GM13977 (cell line): Measurements from ENCODE around the gene ZNRD2.
"Not testable (repeated sequence)": the region's sequence is repeated elsewhere in the genome, so short reads cannot be mapped to it uniquely, and the experiment has no call there.

Source experiments
- DNase-seq: peaks from one replicate; pipeline ENCODE4 v3.0.0; 2012; ENCODE audit warnings: low spot score
- in situ Hi-C: fragments of 300-500 bp; cut with MboI; formaldehyde crosslinking; loops from one replicate; pipeline ENCODE4 v1.12.0; 2022; ENCODE audit warnings: low sequenced_read_pairs, low pct_unique_long_range_greater_than_20kb, mixed read lengths, inconsistent platforms; ENCODE audit not compliant: unreplicated experiment
- TF ChIP-seq, protein P1 (sequence below): IDR thresholded peaks from 2 replicates; pipeline ENCODE4 v1.5.1; 2012; ENCODE audit warnings: mild to moderate bottlenecking, control low read depth; ENCODE audit not compliant: insufficient read depth; ENCODE audit errors: extremely low read depth, missing control alignments

ZNRD2 gene

DNA sequence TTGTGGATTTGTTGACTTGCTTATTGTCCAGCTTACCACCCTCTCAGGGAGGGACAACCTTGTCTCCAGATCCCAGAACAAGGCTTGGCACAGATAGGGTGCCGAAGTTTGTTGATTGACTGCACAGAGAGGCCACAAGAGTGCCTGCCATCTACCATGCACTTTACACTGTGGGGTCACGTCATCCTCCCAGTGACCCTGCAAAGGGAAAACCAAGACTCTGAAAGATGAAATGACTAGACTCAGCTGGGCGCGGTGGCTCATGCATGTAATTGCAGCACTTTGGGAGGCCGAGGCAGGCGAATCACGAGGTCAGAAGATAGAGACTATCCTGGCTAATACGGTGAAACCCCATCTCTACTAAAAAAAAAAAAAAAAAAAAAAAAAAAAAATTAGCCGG, 7.5 kb upstream of the ZNRD2 start:
- no peak for DNase-seq
- TF ChIP-seq, protein P1, sequence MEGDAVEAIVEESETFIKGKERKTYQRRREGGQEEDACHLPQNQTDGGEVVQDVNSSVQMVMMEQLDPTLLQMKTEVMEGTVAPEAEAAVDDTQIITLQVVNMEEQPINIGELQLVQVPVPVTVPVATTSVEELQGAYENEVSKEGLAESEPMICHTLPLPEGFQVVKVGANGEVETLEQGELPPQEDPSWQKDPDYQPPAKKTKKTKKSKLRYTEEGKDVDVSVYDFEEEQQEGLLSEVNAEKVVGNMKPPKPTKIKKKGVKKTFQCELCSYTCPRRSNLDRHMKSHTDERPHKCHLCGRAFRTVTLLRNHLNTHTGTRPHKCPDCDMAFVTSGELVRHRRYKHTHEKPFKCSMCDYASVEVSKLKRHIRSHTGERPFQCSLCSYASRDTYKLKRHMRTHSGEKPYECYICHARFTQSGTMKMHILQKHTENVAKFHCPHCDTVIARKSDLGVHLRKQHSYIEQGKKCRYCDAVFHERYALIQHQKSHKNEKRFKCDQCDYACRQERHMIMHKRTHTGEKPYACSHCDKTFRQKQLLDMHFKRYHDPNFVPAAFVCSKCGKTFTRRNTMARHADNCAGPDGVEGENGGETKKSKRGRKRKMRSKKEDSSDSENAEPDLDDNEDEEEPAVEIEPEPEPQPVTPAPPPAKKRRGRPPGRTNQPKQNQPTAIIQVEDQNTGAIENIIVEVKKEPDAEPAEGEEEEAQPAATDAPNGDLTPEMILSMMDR = no peak
- in situ Hi-C loops = no loop called here

- no peak for DNase-seq
- in situ Hi-C loops = no loop called here
- TF ChIP-seq, protein P1 = no peak
These were observed 6.7 kb upstream of the ZNRD2 start for GRCh38 chr11:65563601-65564000.

GRCh38 chr11:65564879-65565559, 5.3 kb upstream of the ZNRD2 start:
- in situ Hi-C loops, DNase-seq: not testable (repeated sequence)

DNA sequence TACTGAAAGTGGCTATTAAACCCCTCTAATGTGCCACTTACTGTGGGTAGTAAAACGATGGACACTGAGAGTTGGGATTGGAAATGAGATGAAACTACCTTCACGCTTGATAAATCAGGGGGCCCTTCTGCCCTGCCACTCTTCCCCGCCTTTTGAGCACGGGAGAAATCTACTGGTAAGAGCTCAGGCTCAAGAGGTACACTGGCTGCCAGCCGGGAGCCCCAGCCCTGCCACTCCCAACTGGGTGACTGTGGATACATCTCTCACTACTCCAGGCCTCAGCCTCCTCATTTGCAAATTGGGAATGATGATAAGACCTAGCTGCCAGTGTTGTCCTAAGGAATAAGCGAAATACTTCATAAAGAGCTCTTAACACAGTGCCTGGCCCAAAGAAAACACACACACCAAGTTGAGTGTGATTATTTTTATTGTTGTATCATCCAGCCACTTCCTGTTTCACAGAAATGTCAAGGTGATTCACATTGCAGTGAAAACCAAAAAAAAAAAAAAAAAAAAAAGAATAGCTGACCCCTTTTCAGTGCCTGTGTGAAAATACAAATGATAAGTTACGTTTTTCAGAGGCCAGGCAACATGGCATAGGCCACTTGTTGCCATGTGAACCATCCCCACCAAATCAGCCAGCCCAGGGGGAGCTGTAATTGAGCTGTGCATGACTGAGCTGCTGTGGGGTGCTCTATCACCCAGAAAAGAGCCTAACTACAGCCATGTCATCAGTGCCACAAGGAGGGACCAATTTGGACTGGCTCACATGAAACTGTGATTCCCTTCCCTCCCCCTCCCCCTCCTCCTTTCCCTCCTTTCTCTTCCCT, 4.4 kb upstream of the ZNRD2 start:
- DNase-seq = no peak
- TF ChIP-seq, protein P1 = no peak
- in situ Hi-C loops = no loop called here

- in situ Hi-C loops = no loop called here
- DNase-seq = peak; percentile 64
- TF ChIP-seq, protein P1 = no peak
These were observed 909 bp upstream of the ZNRD2 start for GRCh38 chr11:65569164-65569972.

DNA sequence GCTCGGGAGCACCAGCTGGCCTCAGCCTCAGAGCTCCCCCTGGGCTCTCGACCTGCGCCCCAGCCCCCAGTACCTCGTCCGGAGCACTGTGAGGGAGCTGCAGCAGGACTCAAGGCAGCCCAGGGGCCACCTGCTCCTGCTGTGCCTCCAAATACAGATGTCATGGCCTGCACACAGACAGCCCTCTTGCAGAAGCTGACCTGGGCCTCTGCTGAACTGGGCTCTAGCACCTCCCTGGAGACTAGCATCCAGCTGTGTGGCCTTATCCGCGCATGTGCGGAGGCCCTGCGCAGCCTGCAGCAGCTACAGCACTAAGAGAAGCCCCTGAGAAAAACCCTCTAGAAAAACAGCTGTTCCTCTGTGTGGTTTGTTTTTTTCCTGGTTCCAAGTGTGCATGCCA, 1.1 kb downstream of the ZNRD2 start:
- TF ChIP-seq, protein P1 = no peak
- in situ Hi-C loops = no loop called here
- no peak for DNase-seq
